ENCODE data around the gene PPP2R5D.

Gene PPP2R5D

GRCh38 chr6:43060755-43061633, 76.6 kb downstream of the PPP2R5D start:
- no peak for DNase-seq

- no peak for DNase-seq
Measured at GRCh38 chr6:43061861-43062260, 77.5 kb downstream of the PPP2R5D start.
